ENCODE measurements around the gene SNTB2. TPM values are rescaled to one million over a fixed set of nuclear protein-coding genes. Genes with fewer than 3 reads are reported as not detected.

Gene SNTB2
- total RNA-seq, 1 experiment from 2014 or later: 50.6 TPM

GRCh38 chr16:69190046-69190588 is 3.2 kb downstream of the SNTB2 start:
- Histone ChIP-seq H3K4me3 (ENCODE audit: low read depth, low read length) (no peak overlapping the region), H3K9me3 (no peaks in the 10 kb centered on the region), H3K36me3 (ENCODE audit: control insufficient read depth, insufficient read depth, low read length) (no peaks in the 10 kb centered on the region), H3K4me1 (peaks cover 48% of the 10 kb centered on the region), H3K27me3 (replicated peaks; ENCODE audit: control insufficient read depth, insufficient read depth, low read length) (no peaks in the 10 kb centered on the region)
- POLR2A ChIA-PET: no interaction called here
- H3K4me3 Mint-ChIP-seq (ENCODE audit: unreplicated experiment): no peak overlapping the region
- no peaks in the 10 kb centered on the region for H3K27me3 Mint-ChIP-seq (ENCODE audit: insufficient read depth, unreplicated experiment)
- no peak for TF ChIP-seq CTCF (IDR thresholded peaks at IDR 0.05; ENCODE audit: insufficient read depth in 1 of 2, low read depth in 1 of 2, low read length in 1 of 2, severe bottlenecking in 1 of 2, unreplicated experiment in 1 of 2)
- BruUV-seq (replicated peaks): no TSS peak
- H3K27ac Mint-ChIP-seq (ENCODE audit: unreplicated experiment): peak overlapping the region; percentile 27
- intact Hi-C loops (cut with micrococcal nuclease; ENCODE audit: unreplicated experiment): loop anchor here (2.0 kb wide), 1 partner anchor 27 kb away; no protein-coding TSS in a partner anchor
- peaks cover 10% of the 10 kb centered on the region for H3K9me3 Mint-ChIP-seq (ENCODE audit: unreplicated experiment)
- no peak for DNase-seq
- CTCF ChIA-PET: no interaction called here
- H3K4me1 Mint-ChIP-seq (ENCODE audit: low read depth, unreplicated experiment): peaks cover 43% of the 10 kb centered on the region
- peaks cover 20% of the 10 kb centered on the region for H3K36me3 Mint-ChIP-seq (ENCODE audit: insufficient read depth, unreplicated experiment)

GRCh38 chr16:69190598-69190997 is 3.6 kb downstream of the SNTB2 start:
- POLR2A ChIA-PET: no interaction called here
- BruUV-seq (replicated peaks): no TSS peak
- no peak for TF ChIP-seq CTCF (IDR thresholded peaks at IDR 0.05; ENCODE audit: insufficient read depth in 1 of 2, low read depth in 1 of 2, low read length in 1 of 2, severe bottlenecking in 1 of 2, unreplicated experiment in 1 of 2)
- Mint-ChIP-seq H3K4me1 (ENCODE audit: low read depth, unreplicated experiment) (peaks cover 43% of the 10 kb centered on the region), H3K4me3 (ENCODE audit: unreplicated experiment) (no peak overlapping the region), H3K9me3 (ENCODE audit: unreplicated experiment) (peaks cover 10% of the 10 kb centered on the region), H3K27ac (ENCODE audit: unreplicated experiment) (peak overlapping the region; percentile 27), H3K36me3 (ENCODE audit: insufficient read depth, unreplicated experiment) (peaks cover 20% of the 10 kb centered on the region), H3K27me3 (ENCODE audit: insufficient read depth, unreplicated experiment) (no peaks in the 10 kb centered on the region)
- Histone ChIP-seq H3K4me1 (peaks cover 48% of the 10 kb centered on the region), H3K27me3 (replicated peaks; ENCODE audit: control insufficient read depth, insufficient read depth, low read length) (no peaks in the 10 kb centered on the region), H3K4me3 (ENCODE audit: low read depth, low read length) (no peak overlapping the region), H3K36me3 (ENCODE audit: control insufficient read depth, insufficient read depth, low read length) (no peaks in the 10 kb centered on the region), H3K9me3 (no peaks in the 10 kb centered on the region)
- CTCF ChIA-PET: no interaction called here
- intact Hi-C loops (cut with micrococcal nuclease; ENCODE audit: unreplicated experiment): loop anchor here (2.0 kb wide), 1 partner anchor 26 kb away; no protein-coding TSS in a partner anchor
- no peak for DNase-seq

- no peak for DNase-seq
- Mint-ChIP-seq H3K27ac (ENCODE audit: unreplicated experiment) (peak overlapping the region; percentile 27), H3K4me1 (ENCODE audit: low read depth, unreplicated experiment) (peaks cover 43% of the 10 kb centered on the region), H3K9me3 (ENCODE audit: unreplicated experiment) (peaks cover 10% of the 10 kb centered on the region), H3K36me3 (ENCODE audit: insufficient read depth, unreplicated experiment) (peaks cover 20% of the 10 kb centered on the region), H3K4me3 (ENCODE audit: unreplicated experiment) (no peak overlapping the region), H3K27me3 (ENCODE audit: insufficient read depth, unreplicated experiment) (no peaks in the 10 kb centered on the region)
- intact Hi-C loops (cut with micrococcal nuclease; ENCODE audit: unreplicated experiment): loop anchor here (2.0 kb wide), 1 partner anchor 26 kb away; no protein-coding TSS in a partner anchor
- BruUV-seq (replicated peaks): no TSS peak
- Histone ChIP-seq H3K36me3 (ENCODE audit: control insufficient read depth, insufficient read depth, low read length) (no peaks in the 10 kb centered on the region), H3K4me3 (ENCODE audit: low read depth, low read length) (no peak overlapping the region), H3K9me3 (no peaks in the 10 kb centered on the region), H3K27me3 (replicated peaks; ENCODE audit: control insufficient read depth, insufficient read depth, low read length) (no peaks in the 10 kb centered on the region), H3K4me1 (peaks cover 46% of the 10 kb centered on the region)
- ChIA-PET CTCF (no interaction called here), POLR2A (no interaction called here)
- TF ChIP-seq CTCF (IDR thresholded peaks at IDR 0.05; ENCODE audit: insufficient read depth in 1 of 2, low read depth in 1 of 2, low read length in 1 of 2, severe bottlenecking in 1 of 2, unreplicated experiment in 1 of 2): no peak
Observed at GRCh38 chr16:69191136-69191535, 4.2 kb downstream of the SNTB2 start.
